ENCODE results near the gene RXRB.

DNA sequence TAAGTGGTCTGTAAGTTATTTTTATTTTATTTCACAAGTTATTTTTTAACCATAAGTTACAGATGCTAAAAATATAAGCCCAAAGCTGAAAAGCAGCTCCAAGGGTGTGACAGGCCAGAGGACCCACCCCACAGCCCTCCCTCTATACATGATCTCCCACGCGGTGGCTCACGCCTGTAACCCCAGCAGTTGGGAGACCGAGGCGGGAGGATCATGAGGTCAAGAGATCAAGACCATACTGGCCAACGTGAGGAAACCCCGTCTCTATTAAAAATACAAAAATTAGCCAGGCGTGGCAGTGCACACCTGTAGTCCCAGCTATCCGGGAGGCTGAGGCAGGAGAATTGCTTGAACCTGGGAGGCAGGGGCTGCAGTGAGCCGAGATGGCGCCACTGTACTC, 40.4 kb downstream of the RXRB start:
- TF ChIP-seq ZBTB8A (CRISPR knock-in tag; IDR thresholded peaks at IDR 0.05; ENCODE audit: borderline replicate concordance, low read depth) = no peak
- no peak for TF ChIP-seq EZH2 (conservative IDR thresholded peaks at IDR 0.05; ENCODE audit: low read depth, low read length)
- no peak for TF ChIP-seq KDM5A (IDR thresholded peaks at IDR 0.05; ENCODE audit: borderline replicate concordance, low read length)
- TF ChIP-seq, protein P1, sequence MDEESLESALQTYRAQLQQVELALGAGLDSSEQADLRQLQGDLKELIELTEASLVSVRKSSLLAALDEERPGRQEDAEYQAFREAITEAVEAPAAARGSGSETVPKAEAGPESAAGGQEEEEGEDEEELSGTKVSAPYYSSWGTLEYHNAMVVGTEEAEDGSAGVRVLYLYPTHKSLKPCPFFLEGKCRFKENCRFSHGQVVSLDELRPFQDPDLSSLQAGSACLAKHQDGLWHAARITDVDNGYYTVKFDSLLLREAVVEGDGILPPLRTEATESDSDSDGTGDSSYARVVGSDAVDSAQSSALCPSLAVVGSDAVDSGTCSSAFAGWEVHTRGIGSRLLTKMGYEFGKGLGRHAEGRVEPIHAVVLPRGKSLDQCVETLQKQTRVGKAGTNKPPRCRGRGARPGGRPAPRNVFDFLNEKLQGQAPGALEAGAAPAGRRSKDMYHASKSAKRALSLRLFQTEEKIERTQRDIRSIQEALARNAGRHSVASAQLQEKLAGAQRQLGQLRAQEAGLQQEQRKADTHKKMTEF (CRISPR knock-in tag; IDR thresholded peaks at IDR 0.05) = no peak
- no peak for TF ChIP-seq NR2C2 (CRISPR knock-in tag; IDR thresholded peaks at IDR 0.05; ENCODE audit: borderline replicate concordance)
- no peak for TF ChIP-seq POLR2AphosphoS5 (IDR thresholded peaks at IDR 0.05; ENCODE audit: low read depth, low read length)
- no peak for TF ChIP-seq ZNF451 (CRISPR knock-in tag; IDR thresholded peaks at IDR 0.05)
- TF ChIP-seq ZNF12 (CRISPR knock-in tag; IDR thresholded peaks at IDR 0.05) = no peak
- no peak for TF ChIP-seq SRF (IDR thresholded peaks at IDR 0.05; ENCODE audit: low read depth, low read length)
- TF ChIP-seq CTCF (CRISPR knock-in tag; IDR thresholded peaks at IDR 0.05) = no peak
